Measurements from ENCODE around the gene CYP2R1.
"Not testable (repeated sequence)": the region's sequence is repeated elsewhere in the genome, so short reads cannot be mapped to it uniquely, and the experiment has no call there.

Gene CYP2R1

GRCh38 chr11:14906578-14906977 lies 14.5 kb upstream of the CYP2R1 start:
- Histone ChIP-seq H3K9me3 (no peaks in the 10 kb centered on the region), H3K36me3 (replicated peaks) (no peaks in the 10 kb centered on the region), H3K27me3 (ENCODE audit: low read depth) (peaks cover 6% of the 10 kb centered on the region; the same call in 1 of the 2 replicates), H3K4me1 (no peaks in the 10 kb centered on the region), H3K4me3 (no peak overlapping the region)
- in situ Hi-C loops (cut with MboI; ENCODE audit: low sequenced_read_pairs), result loop anchor here (10.0 kb wide), 1 partner anchor 112 kb away; no protein-coding TSS in a partner anchor
- DNase-seq (ENCODE audit: low spot score in 2 of 2), result no peak

GRCh38 chr11:14905104-14906033 lies 13.3 kb upstream of the CYP2R1 start:
- Histone ChIP-seq H3K36me3 (replicated peaks) (no peaks in the 10 kb centered on the region), H3K4me3 (no peak overlapping the region), H3K4me1 (no peaks in the 10 kb centered on the region), H3K9me3 (no peaks in the 10 kb centered on the region), H3K27me3 (ENCODE audit: low read depth) (peaks cover 3% of the 10 kb centered on the region; the same call in 1 of the 2 replicates)
- in situ Hi-C loops (cut with MboI; ENCODE audit: low sequenced_read_pairs), result loop anchor here (10.0 kb wide), 1 partner anchor 111 kb away; no protein-coding TSS in a partner anchor
- DNase-seq (ENCODE audit: low spot score in 2 of 2), result no peak

- no peaks in the 10 kb centered on the region for H3K4me1 ChIP-seq
- peak in 1 of 2 experiments; percentile 68 for DNase-seq (ENCODE audit: low spot score in 2 of 2)
- H3K27me3 ChIP-seq (ENCODE audit: low read depth), result 0 out of 2 replicates have a peak, but pooled peaks cover 2% of the 10 kb centered on the region
- H3K36me3 ChIP-seq (replicated peaks), result no peaks in the 10 kb centered on the region
- H3K4me3 ChIP-seq, result no peak overlapping the region
- in situ Hi-C loops (cut with MboI; ENCODE audit: low sequenced_read_pairs), result loop anchor here (10.0 kb wide), 1 partner anchor 110 kb away; no protein-coding TSS in a partner anchor
- no peaks in the 10 kb centered on the region for H3K9me3 ChIP-seq
Observed at GRCh38 chr11:14904745-14905103, 12.7 kb upstream of the CYP2R1 start.

GRCh38 chr11:14902650-14903350 lies 10.8 kb upstream of the CYP2R1 start:
- H3K36me3 ChIP-seq (replicated peaks), result no peaks in the 10 kb centered on the region
- in situ Hi-C loops (cut with MboI; ENCODE audit: low sequenced_read_pairs), result loop anchor here (10.0 kb wide), 1 partner anchor 108 kb away; no protein-coding TSS in a partner anchor
- H3K9me3 ChIP-seq, result no peaks in the 10 kb centered on the region
- no peaks in the 10 kb centered on the region for H3K27me3 ChIP-seq (ENCODE audit: low read depth)
- DNase-seq (ENCODE audit: low spot score in 2 of 2), result no peak
- H3K4me3 ChIP-seq, result no peak overlapping the region
- H3K4me1 ChIP-seq, result no peaks in the 10 kb centered on the region

GRCh38 chr11:14898906-14899305 lies 6.9 kb upstream of the CYP2R1 start:
- Histone ChIP-seq H3K9me3 (no peaks in the 10 kb centered on the region), H3K36me3 (replicated peaks) (no peaks in the 10 kb centered on the region), H3K27me3 (ENCODE audit: low read depth) (no peaks in the 10 kb centered on the region), H3K4me3 (no peak overlapping the region), H3K4me1 (no peaks in the 10 kb centered on the region)
- no peak for DNase-seq (ENCODE audit: low spot score in 2 of 2)
- in situ Hi-C loops (cut with MboI; ENCODE audit: low sequenced_read_pairs), result loop anchor here (10.0 kb wide), 1 partner anchor 374 kb away; the partner anchor contains the start of gene PSMA1

GRCh38 chr11:14898355-14898754 lies 6.3 kb upstream of the CYP2R1 start:
- in situ Hi-C loops (cut with MboI; ENCODE audit: low sequenced_read_pairs), result loop anchor here (10.0 kb wide), 1 partner anchor 374 kb away; the partner anchor contains the start of gene PSMA1
- no peaks in the 10 kb centered on the region for H3K9me3 ChIP-seq
- H3K4me3 ChIP-seq, result no peak overlapping the region
- no peaks in the 10 kb centered on the region for H3K36me3 ChIP-seq (replicated peaks)
- no peaks in the 10 kb centered on the region for H3K27me3 ChIP-seq (ENCODE audit: low read depth)
- no peaks in the 10 kb centered on the region for H3K4me1 ChIP-seq
- no peak for DNase-seq (ENCODE audit: low spot score in 2 of 2)

DNA sequence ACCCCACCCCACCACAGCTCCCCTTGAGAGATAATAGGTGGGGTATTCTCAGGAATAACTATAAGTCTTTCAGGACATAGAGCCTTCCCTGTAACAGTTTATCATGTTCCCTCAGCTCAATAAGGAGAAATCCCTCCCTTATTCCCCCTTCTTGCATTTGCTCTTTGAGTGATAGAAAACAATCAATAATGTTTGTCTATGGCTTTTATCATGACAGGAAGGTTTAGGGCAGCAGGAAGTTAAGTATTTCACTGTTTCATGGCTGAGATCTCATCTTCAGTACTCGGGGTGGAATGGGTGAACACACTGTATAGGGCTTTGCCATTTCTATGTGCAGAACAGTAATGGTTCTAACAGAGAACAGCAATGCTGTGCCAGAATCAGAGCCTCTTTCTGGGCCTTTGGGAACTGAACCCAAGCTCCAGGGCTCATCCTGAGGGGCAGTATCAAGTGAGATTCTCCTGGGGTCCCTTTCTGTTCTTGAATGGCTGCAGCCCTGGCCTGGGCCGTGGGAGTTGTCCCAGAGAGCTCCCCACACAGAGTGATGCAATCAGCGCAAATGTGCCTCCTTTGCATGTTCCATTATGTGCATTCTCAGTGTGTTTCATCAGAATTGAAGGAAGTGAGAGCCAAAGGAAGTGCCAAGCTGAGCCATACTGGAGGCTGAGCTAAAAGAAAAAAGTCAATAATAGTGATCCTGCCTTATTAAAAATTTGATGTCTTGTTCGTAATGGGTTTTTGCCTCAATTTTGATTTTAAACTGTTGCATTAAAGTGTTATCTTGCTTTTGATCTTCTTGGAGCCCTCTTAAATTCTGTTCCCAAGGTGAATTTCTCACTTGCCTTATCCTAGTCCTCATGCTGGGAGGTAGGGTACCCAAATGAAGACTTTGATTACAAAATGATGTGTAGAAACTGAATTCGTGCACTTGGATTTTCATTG lies 2.9 kb upstream of the CYP2R1 start:
- Histone ChIP-seq H3K4me3 (no peak overlapping the region), H3K36me3 (replicated peaks) (no peaks in the 10 kb centered on the region), H3K9me3 (no peaks in the 10 kb centered on the region), H3K27me3 (ENCODE audit: low read depth) (no peaks in the 10 kb centered on the region), H3K4me1 (peaks cover 7% of the 10 kb centered on the region)
- in situ Hi-C loops (cut with MboI; ENCODE audit: low sequenced_read_pairs), result loop anchor here (10.0 kb wide), 1 partner anchor 370 kb away; the partner anchor contains the start of gene PSMA1
- DNase-seq (ENCODE audit: low spot score in 2 of 2), result peak in 1 of 2 experiments; percentile 13

DNA sequence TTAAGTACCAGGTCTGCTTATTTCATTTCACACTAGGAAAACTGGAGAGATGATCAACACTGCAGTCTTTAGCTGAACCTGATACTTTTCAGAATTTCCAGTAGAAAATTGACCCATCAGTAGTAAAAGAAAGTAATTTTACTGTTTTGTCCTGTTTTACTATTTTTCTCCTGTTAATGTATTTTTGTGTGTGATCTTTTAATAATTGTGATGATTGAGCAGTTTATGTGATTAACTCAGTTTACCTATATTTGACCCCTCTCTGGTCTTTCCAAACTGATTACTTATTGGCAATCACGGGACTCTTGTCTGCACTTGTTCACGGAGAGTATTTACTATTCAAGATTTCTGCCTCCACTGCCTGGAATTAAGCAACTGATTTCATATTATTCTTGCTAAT lies 546 bp upstream of the CYP2R1 start:
- in situ Hi-C loops (cut with MboI; ENCODE audit: low sequenced_read_pairs), result loop anchor here (10.0 kb wide), 1 partner anchor 368 kb away; the partner anchor contains the start of gene PSMA1
- peaks cover 7% of the 10 kb centered on the region for H3K4me1 ChIP-seq
- no peak for DNase-seq (ENCODE audit: low spot score in 2 of 2)
- no peaks in the 10 kb centered on the region for H3K9me3 ChIP-seq
- no peaks in the 10 kb centered on the region for H3K36me3 ChIP-seq (replicated peaks)
- no peaks in the 10 kb centered on the region for H3K27me3 ChIP-seq (ENCODE audit: low read depth)
- H3K4me3 ChIP-seq, result peak overlapping the region; percentile 43

GRCh38 chr11:14891143-14892035 lies 642 bp downstream of the CYP2R1 start:
- H3K9me3 ChIP-seq, result no peaks in the 10 kb centered on the region
- H3K36me3 ChIP-seq (replicated peaks), result no peaks in the 10 kb centered on the region
- peak; percentile 84 to 90 for DNase-seq (ENCODE audit: low spot score in 2 of 2)
- H3K4me3 ChIP-seq, result peak overlapping the region; percentile 43
- in situ Hi-C loops (cut with MboI; ENCODE audit: low sequenced_read_pairs), result loop anchor here (10.0 kb wide), 1 partner anchor 367 kb away; the partner anchor contains the start of gene PSMA1
- peaks cover 7% of the 10 kb centered on the region for H3K4me1 ChIP-seq
- H3K27me3 ChIP-seq (ENCODE audit: low read depth), result no peaks in the 10 kb centered on the region

DNA sequence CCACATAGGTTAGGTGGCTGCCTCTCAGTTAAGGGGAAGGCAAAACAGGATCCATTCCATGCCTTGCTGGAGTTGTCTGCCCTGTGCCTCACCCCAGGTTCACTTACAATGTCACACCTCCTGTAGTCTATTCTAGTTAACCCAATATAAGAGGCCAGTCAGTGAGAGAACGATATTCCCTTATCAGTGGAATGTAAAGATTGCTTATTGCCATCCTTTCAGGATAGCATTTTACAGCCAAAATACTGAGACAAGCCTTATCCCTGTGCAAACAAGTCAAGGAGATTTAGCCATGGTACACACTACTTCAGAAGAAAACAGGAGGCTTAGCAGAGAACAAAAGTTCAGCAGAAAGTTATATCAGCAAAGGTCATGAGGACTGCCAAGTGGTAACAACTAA lies 5.5 kb downstream of the CYP2R1 start:
- DNase-seq (ENCODE audit: low spot score in 2 of 2), result no peak
- in situ Hi-C loops (cut with MboI; ENCODE audit: low sequenced_read_pairs), result no loop called here
- peaks cover 7% of the 10 kb centered on the region for H3K4me1 ChIP-seq
- no peaks in the 10 kb centered on the region for H3K36me3 ChIP-seq (replicated peaks)
- no peak overlapping the region for H3K4me3 ChIP-seq
- H3K9me3 ChIP-seq, result no peaks in the 10 kb centered on the region
- H3K27me3 ChIP-seq (ENCODE audit: low read depth), result no peaks in the 10 kb centered on the region

GRCh38 chr11:14884667-14885273 lies 7.3 kb downstream of the CYP2R1 start:
- Histone ChIP-seq H3K4me3 (no peak overlapping the region), H3K36me3 (replicated peaks) (no peaks in the 10 kb centered on the region), H3K4me1 (peaks cover 3% of the 10 kb centered on the region; the same call in 1 of the 2 replicates), H3K9me3 (no peaks in the 10 kb centered on the region), H3K27me3 (ENCODE audit: low read depth) (no peaks in the 10 kb centered on the region)
- in situ Hi-C loops (cut with MboI; ENCODE audit: low sequenced_read_pairs), result no loop called here
- no peak for DNase-seq (ENCODE audit: low spot score in 2 of 2)

DNA sequence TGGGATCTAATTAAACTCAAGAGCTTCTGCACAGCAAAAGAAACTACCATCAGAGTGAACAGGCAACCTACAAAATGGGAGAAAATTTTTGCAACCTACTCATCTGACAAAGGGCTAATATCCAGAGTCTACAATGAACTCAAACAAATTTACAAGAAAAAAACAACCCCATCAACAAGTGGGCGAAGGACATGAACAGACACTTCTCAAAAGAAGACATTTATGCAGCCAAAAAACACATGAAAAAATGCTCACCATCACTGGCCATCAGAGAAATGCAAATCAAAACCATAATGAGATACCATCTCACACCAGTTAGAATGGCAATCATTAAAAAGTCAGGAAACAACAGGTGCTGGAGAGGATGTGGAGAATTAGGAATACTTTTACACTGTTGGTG lies 8.3 kb downstream of the CYP2R1 start:
- H3K4me3 ChIP-seq; H3K9me3 ChIP-seq; H3K4me1 ChIP-seq; H3K36me3 ChIP-seq (replicated peaks); H3K27me3 ChIP-seq (ENCODE audit: low read depth); DNase-seq (ENCODE audit: low spot score in 2 of 2); in situ Hi-C loops (cut with MboI; ENCODE audit: low sequenced_read_pairs): not testable (repeated sequence)
